ENCODE data around the gene PDIA6. TPM values are rescaled to one million over a fixed set of nuclear protein-coding genes. Genes with fewer than 3 reads are reported as not detected.
"Not testable (repeated sequence)": the region's sequence is repeated elsewhere in the genome, so short reads cannot be mapped to it uniquely, and the experiment has no call there.

Gene PDIA6
- total RNA-seq, 1 experiment from 2014 or later, result 149 TPM

DNA sequence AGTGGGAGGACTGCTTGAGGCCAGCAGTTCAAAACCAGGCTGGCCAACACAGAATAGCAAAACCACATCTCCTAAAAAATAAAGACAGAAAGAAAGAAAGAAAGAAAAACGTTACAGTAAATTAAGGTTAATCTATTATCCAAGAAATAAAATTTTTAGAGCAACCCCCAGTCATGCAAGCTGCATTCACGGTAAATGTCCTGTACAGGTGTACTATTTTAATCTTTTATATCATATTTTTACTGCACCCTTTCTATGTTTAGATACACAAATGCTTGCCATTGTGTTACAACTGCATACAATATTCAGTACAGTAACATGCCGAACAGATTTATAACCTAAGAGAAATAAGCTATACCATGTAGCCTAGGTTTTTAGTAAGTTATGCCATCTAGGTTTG, 6.0 kb downstream of the PDIA6 start:
- BruUV-seq (replicated peaks), result no TSS peak
- Histone ChIP-seq H3K9me2 (ENCODE audit: insufficient read depth) (no peaks in the 10 kb centered on the region), H3K27me3 (ENCODE audit: insufficient read depth, low read length) (no peaks in the 10 kb centered on the region), H3K9ac (ENCODE audit: low read length) (no peak overlapping the region), H3K79me2 (ENCODE audit: insufficient read depth, low read length) (peaks cover 83% of the 10 kb centered on the region), H2AFZ (ENCODE audit: low read depth, low read length, poor library complexity, severe bottlenecking) (no peak overlapping the region), H3K4me3 (replicated peaks in 1 of 2; ENCODE audit: low read depth in 1 of 2, low read length in 2 of 2) (no peak overlapping the region), H4K20me1 (ENCODE audit: insufficient read depth) (peaks cover 8% of the 10 kb centered on the region; the same call in 1 of the 2 replicates), H3K36me3 (ENCODE audit: control insufficient read depth in 1 of 2, insufficient read depth in 2 of 2, low read length in 2 of 2) (peaks cover 17 to 39% of the 10 kb centered on the region in 2 experiments), H3K9me3 (ENCODE audit: control insufficient read depth in 1 of 2, insufficient read depth in 1 of 2, low read depth in 1 of 2, low read length in 2 of 2) (no peaks in the 10 kb centered on the region), H3K4me1 (ENCODE audit: control insufficient read depth in 1 of 2, insufficient read depth in 2 of 2, low read length in 2 of 2) (peaks cover 2 to 16% of the 10 kb centered on the region in 2 experiments; a peak in 3 of 4 replicates), H3K4me2 (ENCODE audit: low read length) (no peak overlapping the region), H3K27ac (ENCODE audit: low read depth, low read length) (no peak overlapping the region)
- RAD21 ChIA-PET (ENCODE audit: low non-redundant PET in 1 of 2, low total read pairs in 2 of 2, uncharacterized antibody in 2 of 2, unreplicated experiment in 2 of 2), result no interaction called here
- ATAC-seq, result no peak
- CTCF ChIA-PET, result interaction anchor here (0.6 kb wide), 1 partner anchor 11 kb away, joined by 4 read pairs; no protein-coding TSS in a partner anchor
- intact Hi-C loops (cut with micrococcal nuclease), result no loop called here
- DNase-seq (ENCODE audit: low read depth, low spot score), result no peak
- TF ChIP-seq RAD21 (IDR thresholded peaks at IDR 0.05; ENCODE audit: low read depth) (no peak), POLR2AphosphoS5 (IDR thresholded peaks at IDR 0.05; ENCODE audit: low read depth, low read length) (no peak), EGR1 (IDR thresholded peaks at IDR 0.05; ENCODE audit: low read depth) (no peak), SRF (IDR thresholded peaks at IDR 0.05; ENCODE audit: low read depth) (no peak), ELF1 (IDR thresholded peaks at IDR 0.05; ENCODE audit: borderline replicate concordance, low read depth) (no peak), TCF7L2 (IDR thresholded peaks at IDR 0.05; ENCODE audit: borderline replicate concordance, extremely low read depth, insufficient read depth, insufficient read length) (no peak), EZH2phosphoT487 (IDR thresholded peaks at IDR 0.05; ENCODE audit: borderline replicate concordance) (no peak), CBX3 (IDR thresholded peaks at IDR 0.05; ENCODE audit: low read depth) (no peak), SIN3A (IDR thresholded peaks at IDR 0.05; ENCODE audit: low read depth) (no peak), SP1 (IDR thresholded peaks at IDR 0.05; ENCODE audit: low read depth) (no peak), ZNF274 (IDR thresholded peaks at IDR 0.05; ENCODE audit: low read depth, low read length) (no peak), FOSL1 (IDR thresholded peaks at IDR 0.05; ENCODE audit: low read depth) (no peak), CEBPB (IDR thresholded peaks at IDR 0.05; ENCODE audit: low read depth) (no peak), POLR2A (IDR thresholded peaks at IDR 0.05; ENCODE audit: borderline replicate concordance, extremely low read depth, insufficient read depth, insufficient read length) (no peak), ZFX (IDR thresholded peaks at IDR 0.05) (no peak)
- TF ChIP-seq, protein P1, sequence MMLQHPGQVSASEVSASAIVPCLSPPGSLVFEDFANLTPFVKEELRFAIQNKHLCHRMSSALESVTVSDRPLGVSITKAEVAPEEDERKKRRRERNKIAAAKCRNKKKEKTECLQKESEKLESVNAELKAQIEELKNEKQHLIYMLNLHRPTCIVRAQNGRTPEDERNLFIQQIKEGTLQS (IDR thresholded peaks at IDR 0.05), result no peak
- TF ChIP-seq, protein P2, sequence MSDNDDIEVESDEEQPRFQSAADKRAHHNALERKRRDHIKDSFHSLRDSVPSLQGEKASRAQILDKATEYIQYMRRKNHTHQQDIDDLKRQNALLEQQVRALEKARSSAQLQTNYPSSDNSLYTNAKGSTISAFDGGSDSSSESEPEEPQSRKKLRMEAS (IDR thresholded peaks at IDR 0.05), result no peak
- TF ChIP-seq, protein P3, sequence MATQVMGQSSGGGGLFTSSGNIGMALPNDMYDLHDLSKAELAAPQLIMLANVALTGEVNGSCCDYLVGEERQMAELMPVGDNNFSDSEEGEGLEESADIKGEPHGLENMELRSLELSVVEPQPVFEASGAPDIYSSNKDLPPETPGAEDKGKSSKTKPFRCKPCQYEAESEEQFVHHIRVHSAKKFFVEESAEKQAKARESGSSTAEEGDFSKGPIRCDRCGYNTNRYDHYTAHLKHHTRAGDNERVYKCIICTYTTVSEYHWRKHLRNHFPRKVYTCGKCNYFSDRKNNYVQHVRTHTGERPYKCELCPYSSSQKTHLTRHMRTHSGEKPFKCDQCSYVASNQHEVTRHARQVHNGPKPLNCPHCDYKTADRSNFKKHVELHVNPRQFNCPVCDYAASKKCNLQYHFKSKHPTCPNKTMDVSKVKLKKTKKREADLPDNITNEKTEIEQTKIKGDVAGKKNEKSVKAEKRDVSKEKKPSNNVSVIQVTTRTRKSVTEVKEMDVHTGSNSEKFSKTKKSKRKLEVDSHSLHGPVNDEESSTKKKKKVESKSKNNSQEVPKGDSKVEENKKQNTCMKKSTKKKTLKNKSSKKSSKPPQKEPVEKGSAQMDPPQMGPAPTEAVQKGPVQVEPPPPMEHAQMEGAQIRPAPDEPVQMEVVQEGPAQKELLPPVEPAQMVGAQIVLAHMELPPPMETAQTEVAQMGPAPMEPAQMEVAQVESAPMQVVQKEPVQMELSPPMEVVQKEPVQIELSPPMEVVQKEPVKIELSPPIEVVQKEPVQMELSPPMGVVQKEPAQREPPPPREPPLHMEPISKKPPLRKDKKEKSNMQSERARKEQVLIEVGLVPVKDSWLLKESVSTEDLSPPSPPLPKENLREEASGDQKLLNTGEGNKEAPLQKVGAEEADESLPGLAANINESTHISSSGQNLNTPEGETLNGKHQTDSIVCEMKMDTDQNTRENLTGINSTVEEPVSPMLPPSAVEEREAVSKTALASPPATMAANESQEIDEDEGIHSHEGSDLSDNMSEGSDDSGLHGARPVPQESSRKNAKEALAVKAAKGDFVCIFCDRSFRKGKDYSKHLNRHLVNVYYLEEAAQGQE (IDR thresholded peaks at IDR 0.05; ENCODE audit: low read depth), result no peak
- POLR2A ChIA-PET, result no interaction called here

DNA sequence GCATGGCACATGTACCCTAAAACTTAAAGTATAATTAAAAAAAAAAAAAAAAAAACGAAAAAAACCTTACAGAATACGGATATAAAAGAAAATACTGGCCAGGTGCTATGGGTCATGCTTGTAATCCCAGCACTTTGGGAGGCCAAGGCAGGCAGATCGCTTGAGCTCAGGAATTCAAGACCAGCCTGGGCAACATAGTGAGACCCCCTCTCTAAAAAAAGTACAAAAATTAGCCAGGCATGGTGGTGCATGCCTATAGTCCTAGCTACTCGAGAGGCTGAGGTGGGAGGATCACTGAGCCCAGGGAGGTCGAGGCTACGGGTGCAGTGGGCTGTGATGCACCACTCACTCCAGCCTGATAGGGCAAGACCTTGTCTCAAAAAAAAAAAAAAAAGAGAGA, 6.6 kb downstream of the PDIA6 start:
- DNase-seq (ENCODE audit: low read depth, low spot score); POLR2A ChIA-PET; CTCF ChIA-PET; intact Hi-C loops (cut with micrococcal nuclease); H3K4me3 ChIP-seq (replicated peaks in 1 of 2; ENCODE audit: low read depth in 1 of 2, low read length in 2 of 2); H3K4me2 ChIP-seq (ENCODE audit: low read length); ATAC-seq; BruUV-seq (replicated peaks); H3K27ac ChIP-seq (ENCODE audit: low read depth, low read length); H3K9ac ChIP-seq (ENCODE audit: low read length); H3K27me3 ChIP-seq (ENCODE audit: insufficient read depth, low read length); H2AFZ ChIP-seq (ENCODE audit: low read depth, low read length, poor library complexity, severe bottlenecking); H4K20me1 ChIP-seq (ENCODE audit: insufficient read depth); H3K9me3 ChIP-seq (ENCODE audit: control insufficient read depth in 1 of 2, insufficient read depth in 1 of 2, low read depth in 1 of 2, low read length in 2 of 2); H3K9me2 ChIP-seq (ENCODE audit: insufficient read depth); RAD21 ChIA-PET (ENCODE audit: low non-redundant PET in 1 of 2, low total read pairs in 2 of 2, uncharacterized antibody in 2 of 2, unreplicated experiment in 2 of 2): not testable (repeated sequence)
- Histone ChIP-seq H3K36me3 (ENCODE audit: control insufficient read depth in 1 of 2, insufficient read depth in 2 of 2, low read length in 2 of 2) (peaks cover 20 to 43% of the 10 kb centered on the region in 2 experiments), H3K79me2 (ENCODE audit: insufficient read depth, low read length) (peaks cover 83% of the 10 kb centered on the region), H3K4me1 (ENCODE audit: control insufficient read depth in 1 of 2, insufficient read depth in 2 of 2, low read length in 2 of 2) (peaks cover 0 to 10% of the 10 kb centered on the region in 2 experiments; a peak in 3 of 4 replicates)
